Omental fat pad (tissue), 4 donors: ENCODE data around the gene SEM1. TPM values are rescaled to one million over a fixed set of nuclear protein-coding genes. Genes with fewer than 3 reads are reported as not detected.

Experiments used
- ATAC-seq: fragments of 150-250 bp; one replicate; pipeline ENCODE4 v1.9.1; 2016; ENCODE audit warnings: mild to moderate bottlenecking, moderate library complexity; ENCODE audit not compliant: low FRiP score
- DNase-seq: peaks from one replicate; pipeline ENCODE4 v3.0.0-alpha.2; 2019; ENCODE audit warnings: low spot score
- total RNA-seq, 4 donors: library from RNA; depleted of rRNA; stranded (reverse); fragments of >200 nt; gene quantifications; one replicate each; pipeline ENCODE4 v1.1.0, GENCODE V29; 2016
- TF ChIP-seq, protein P1 (sequence below), 3 donors: fragments of 450-650 bp; IDR thresholded peaks; one replicate each; pipeline ENCODE4 v1.5.1; 2016 to 2017; ENCODE audit warnings: antibody characterized with exemption in 3 of 3, mild to moderate bottlenecking in 3 of 3, moderate library complexity in 2 of 3

The SEM1 gene
- total RNA-seq, 4 donors from 2014 or later = 22.3 to 54.5 (median 30.4) TPM

DNA sequence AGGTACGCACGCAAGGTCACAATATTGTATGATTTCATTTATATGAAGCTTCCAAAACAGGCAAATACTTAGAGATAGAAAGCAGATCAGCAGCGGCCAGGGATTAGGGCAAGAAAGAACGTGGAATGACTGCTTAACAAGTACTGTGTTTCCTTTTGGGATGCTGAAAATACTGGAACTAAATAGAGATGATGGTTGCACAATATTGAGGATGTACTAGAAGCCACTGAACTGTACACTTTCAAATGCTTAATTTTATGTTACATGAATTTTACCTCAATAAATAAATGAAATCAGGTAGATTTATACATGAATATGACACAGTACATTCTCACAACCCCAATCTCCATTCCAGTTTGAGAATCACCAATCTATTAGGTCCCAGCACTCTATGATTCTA lies 15.6 kb downstream of the SEM1 start:
- DNase-seq (no peak), ATAC-seq (no peak)
- TF ChIP-seq, protein P1, sequence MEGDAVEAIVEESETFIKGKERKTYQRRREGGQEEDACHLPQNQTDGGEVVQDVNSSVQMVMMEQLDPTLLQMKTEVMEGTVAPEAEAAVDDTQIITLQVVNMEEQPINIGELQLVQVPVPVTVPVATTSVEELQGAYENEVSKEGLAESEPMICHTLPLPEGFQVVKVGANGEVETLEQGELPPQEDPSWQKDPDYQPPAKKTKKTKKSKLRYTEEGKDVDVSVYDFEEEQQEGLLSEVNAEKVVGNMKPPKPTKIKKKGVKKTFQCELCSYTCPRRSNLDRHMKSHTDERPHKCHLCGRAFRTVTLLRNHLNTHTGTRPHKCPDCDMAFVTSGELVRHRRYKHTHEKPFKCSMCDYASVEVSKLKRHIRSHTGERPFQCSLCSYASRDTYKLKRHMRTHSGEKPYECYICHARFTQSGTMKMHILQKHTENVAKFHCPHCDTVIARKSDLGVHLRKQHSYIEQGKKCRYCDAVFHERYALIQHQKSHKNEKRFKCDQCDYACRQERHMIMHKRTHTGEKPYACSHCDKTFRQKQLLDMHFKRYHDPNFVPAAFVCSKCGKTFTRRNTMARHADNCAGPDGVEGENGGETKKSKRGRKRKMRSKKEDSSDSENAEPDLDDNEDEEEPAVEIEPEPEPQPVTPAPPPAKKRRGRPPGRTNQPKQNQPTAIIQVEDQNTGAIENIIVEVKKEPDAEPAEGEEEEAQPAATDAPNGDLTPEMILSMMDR (IDR thresholded peaks at IDR 0.05) = no peak

DNA sequence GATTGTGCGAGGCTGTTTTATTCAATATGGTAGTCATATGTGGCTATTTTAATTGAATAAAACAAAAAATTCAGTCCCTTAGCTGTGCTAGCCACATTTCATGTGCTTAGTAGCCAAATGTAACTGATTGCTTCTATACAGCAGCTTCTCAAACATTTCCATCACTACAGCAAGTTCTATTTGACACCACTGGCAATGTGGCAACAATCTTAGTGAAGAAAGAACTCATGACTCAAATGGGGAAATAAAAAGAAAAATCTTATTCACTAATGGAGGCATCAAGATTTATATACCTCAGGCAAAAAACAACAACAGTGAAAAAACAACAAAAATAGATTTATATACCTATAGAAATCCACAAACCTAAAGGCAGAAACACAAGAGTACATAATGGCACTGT lies 17.9 kb downstream of the SEM1 start:
- DNase-seq (no peak), ATAC-seq (no peak)

DNA sequence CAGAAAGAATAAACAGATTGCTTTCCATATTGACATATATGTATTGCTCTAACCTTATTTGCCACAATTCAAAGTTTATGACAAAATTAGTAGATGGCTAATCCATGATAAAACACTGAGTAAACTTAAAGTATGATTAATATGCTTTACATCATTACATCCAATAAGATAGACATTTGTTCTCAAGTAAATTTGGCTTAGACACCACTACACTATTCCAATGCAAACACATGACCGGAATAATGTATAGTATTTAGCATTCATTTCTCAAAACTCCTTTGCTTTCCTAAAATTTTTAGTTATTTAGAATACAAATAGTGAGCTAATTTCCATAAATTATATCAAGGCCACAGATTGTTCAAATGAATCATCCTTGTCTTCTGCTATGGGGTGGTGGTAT lies 20.2 kb downstream of the SEM1 start:
- DNase-seq (no peak), ATAC-seq (no peak)
- TF ChIP-seq, protein P1 (IDR thresholded peaks at IDR 0.05) = no peak

More for the DNA sequence above, 17.9 kb downstream of the SEM1 start:
- TF ChIP-seq, protein P1 (IDR thresholded peaks at IDR 0.05) = no peak

DNA sequence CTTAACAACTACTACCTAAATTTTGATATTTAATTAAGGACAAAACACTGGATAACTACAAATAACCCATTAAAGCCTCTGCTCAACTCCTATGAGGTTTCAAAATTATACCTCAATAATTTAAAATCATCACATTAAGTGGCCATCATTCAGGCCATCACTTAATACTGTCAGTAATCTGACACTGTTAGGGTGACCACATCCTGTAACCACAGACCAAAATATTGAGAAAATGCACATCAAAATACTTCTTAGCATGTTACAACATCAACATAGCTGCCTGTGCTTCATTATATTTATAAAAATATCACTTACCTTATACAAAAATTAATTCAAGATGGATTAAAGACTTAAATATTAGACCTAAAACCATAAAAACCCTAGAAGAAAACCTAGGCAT lies 23.3 kb downstream of the SEM1 start:
- no peak for DNase-seq
- no peak for ATAC-seq
- TF ChIP-seq, protein P1 (IDR thresholded peaks at IDR 0.05) = no peak

DNA sequence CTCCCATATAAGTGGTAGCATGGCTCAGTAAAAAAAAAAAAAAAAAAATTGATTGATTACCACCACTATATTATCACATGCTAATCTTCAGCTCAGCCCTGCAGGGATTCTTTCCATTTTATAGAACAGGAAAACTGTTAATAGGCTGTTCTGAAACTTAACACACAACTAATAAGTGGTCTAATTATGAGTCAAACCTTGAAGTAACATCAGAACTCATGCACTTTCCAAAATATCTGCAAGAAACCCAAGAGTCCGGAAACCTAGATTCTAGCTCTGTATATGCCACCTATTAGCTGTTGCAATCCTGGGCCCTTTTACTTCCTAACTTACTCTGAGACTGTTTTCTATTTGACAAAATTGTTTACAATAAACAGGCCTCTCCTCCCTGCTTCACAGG lies 23.9 kb downstream of the SEM1 start:
- TF ChIP-seq, protein P1 (IDR thresholded peaks at IDR 0.05) = no peak
- DNase-seq = no peak

DNA sequence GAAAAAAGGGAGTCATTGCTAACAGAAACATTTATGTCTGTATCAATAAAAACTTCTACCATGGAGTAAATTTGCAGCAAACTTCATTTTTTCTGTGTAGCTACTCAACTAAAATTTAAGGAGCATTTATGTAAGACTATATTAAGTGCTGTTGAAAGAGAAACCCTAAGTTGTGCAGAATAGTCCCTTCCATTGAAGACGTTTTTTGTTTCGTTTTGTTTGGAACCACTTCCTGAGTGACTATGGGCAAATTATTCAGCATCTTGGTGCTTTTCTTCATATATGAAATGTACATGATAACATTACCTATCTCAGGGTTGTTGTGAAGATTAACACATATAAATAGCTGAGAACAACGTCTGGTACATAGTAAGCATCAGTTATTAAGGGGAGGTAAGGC lies 24.3 kb downstream of the SEM1 start:
- ATAC-seq (no peak), DNase-seq (no peak)
- TF ChIP-seq, protein P1 (IDR thresholded peaks at IDR 0.05) = no peak

More for the DNA sequence above, 23.9 kb downstream of the SEM1 start:
- no peak for ATAC-seq

DNA sequence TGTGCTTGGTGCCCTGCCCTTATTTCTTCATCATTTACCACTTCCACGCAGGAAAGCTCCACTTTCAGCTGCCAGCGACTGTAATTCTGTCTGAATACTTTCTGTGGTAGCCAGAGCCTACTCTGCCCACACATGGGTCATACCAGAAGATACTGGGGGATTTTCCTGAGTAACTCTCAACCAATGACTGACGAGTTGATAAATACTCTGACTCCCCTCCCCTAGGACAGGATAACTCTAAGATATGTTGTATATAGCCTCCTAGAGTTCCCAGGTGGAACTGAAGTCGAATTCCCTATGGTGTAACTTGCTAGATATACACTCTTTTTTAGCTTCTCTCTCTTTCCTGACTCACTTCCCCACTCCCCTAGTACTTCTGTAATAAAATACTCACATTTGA lies 29.8 kb downstream of the SEM1 start:
- no peak for ATAC-seq
- no peak for DNase-seq
- TF ChIP-seq, protein P1 (IDR thresholded peaks at IDR 0.05) = no peak
